SIG-M5 (cell line): Measurements from ENCODE around the gene AFG3L2.
A peak's percentile ranks its signal among the peaks of the same experiment; 100 is the strongest.

Experiments
- DNase-seq: peaks from one replicate; lab custom pipeline; 2025; lab: John Stamatoyannopoulos, UW

AFG3L2 gene

GRCh38 chr18:12324991-12325725 is 51.9 kb downstream of the AFG3L2 start:
- no peak for DNase-seq

- DNase-seq, result no peak
These were observed 55.7 kb downstream of the AFG3L2 start for GRCh38 chr18:12321333-12321732.

GRCh38 chr18:12318857-12319256 is 58.2 kb downstream of the AFG3L2 start:
- no peak for DNase-seq

GRCh38 chr18:12318334-12318697 is 58.7 kb downstream of the AFG3L2 start:
- DNase-seq, result no peak

GRCh38 chr18:12317664-12318333 is 59.2 kb downstream of the AFG3L2 start:
- DNase-seq, result no peak

- no peak for DNase-seq
These were observed 61.1 kb downstream of the AFG3L2 start for GRCh38 chr18:12315911-12316310.

GRCh38 chr18:12315490-12315889 is 61.5 kb downstream of the AFG3L2 start:
- DNase-seq, result no peak

GRCh38 chr18:12314591-12315305 is 62.3 kb downstream of the AFG3L2 start:
- no peak for DNase-seq

- DNase-seq, result no peak
These were observed 63.3 kb downstream of the AFG3L2 start for GRCh38 chr18:12313530-12314245.

- DNase-seq, result no peak
These were observed 64.1 kb downstream of the AFG3L2 start for GRCh38 chr18:12312976-12313375.

GRCh38 chr18:12310762-12311161 is 66.3 kb downstream of the AFG3L2 start:
- DNase-seq, result no peak

- no peak for DNase-seq
These were observed 67.3 kb downstream of the AFG3L2 start for GRCh38 chr18:12309683-12310198.

- DNase-seq, result peak; percentile 54
These were observed 68.5 kb downstream of the AFG3L2 start for GRCh38 chr18:12308386-12309100.

GRCh38 chr18:12307701-12308385 is 69.2 kb downstream of the AFG3L2 start, which contains the start of gene TUBB6:
Gene TUBB6, plus strand, starts transcription at chr18:12308241. Its CDS starts 52 bp downstream, at chr18:12308293.
- DNase-seq, result peak; percentile 42

- DNase-seq, result no peak
These were observed 70.0 kb downstream of the AFG3L2 start for GRCh38 chr18:12306752-12307700.

GRCh38 chr18:12305930-12306629 is 70.9 kb downstream of the AFG3L2 start:
- no peak for DNase-seq

- no peak for DNase-seq
These were observed 71.8 kb downstream of the AFG3L2 start for GRCh38 chr18:12305211-12305610.

GRCh38 chr18:12304351-12305210 is 72.4 kb downstream of the AFG3L2 start:
- DNase-seq, result no peak
